SK-N-SH (cell line): ENCODE data around the gene PPP1R14C. TPM values are rescaled to one million over a fixed set of nuclear protein-coding genes. Genes with fewer than 3 reads are reported as not detected.

ENCODE experiments used
- CTCF ChIA-PET: fragments of 300-600, 350-600 bp; formaldehyde crosslinking; extraction: SDS; loops from one replicate; lab custom pipeline; 2021; lab: Yijun Ruan, JAX
- POLR2A ChIA-PET: fragments of 350-600 bp; sonication (Branson Sonifier 250); formaldehyde crosslinking; extraction: SDS; loops from one replicate; lab custom pipeline; 2020; ENCODE audit warnings: antibody characterized with exemption, inconsistent platforms; lab: Yijun Ruan, JAX
- DNase-seq: peaks from one replicate; pipeline ENCODE4 v3.0.0; 2012
- H2AFZ ChIP-seq: fragments of 200-600 bp; sonication (generic); 2 replicates; pipeline ENCODE4 v1.8.1; 2016; ENCODE audit warnings: antibody characterized with exemption, mild to moderate bottlenecking, low read depth
- H3F3A ChIP-seq: fragments of 200-600 bp; sonication (generic); replicated peaks from 2 replicates; pipeline ENCODE3; 2016; ENCODE audit warnings: antibody characterized with exemption, mild to moderate bottlenecking; ENCODE audit not compliant: insufficient read depth
- H3K27ac ChIP-seq, 2 experiments: fragments of 200-500 bp in 1 of 2; fragments of 200-600 bp in 1 of 2; sonication (Bioruptor generic) in 1 of 2; sonication (generic), shearing (Covaris generic) in 1 of 2; 2 replicates each; pipeline versions ENCODE4 v1.5.1 to v1.6.1; 2014 to 2016; ENCODE audit warnings: low read depth in 2 of 2, inconsistent platforms in 1 of 2, low read length in 1 of 2, mild to moderate bottlenecking in 1 of 2, mixed read lengths in 1 of 2
- H3K27me3 ChIP-seq: fragments of 200-600 bp; sonication (generic), shearing (Covaris generic); 2 replicates; pipeline ENCODE4 v1.6.1; 2016; ENCODE audit warnings: mixed run types; ENCODE audit not compliant: insufficient read depth
- H3K36me3 ChIP-seq, 2 experiments: fragments of 200-500 bp in 1 of 2; fragments of 200-600 bp in 1 of 2; sonication (Bioruptor generic) in 1 of 2; sonication (generic) in 1 of 2; replicated peaks in 1 of 2; 2 replicates each; pipeline versions ENCODE3 to v1.5.1; 2014 to 2016; ENCODE audit warnings: low read length in 1 of 2, mild to moderate bottlenecking in 1 of 2; ENCODE audit not compliant: insufficient read depth in 2 of 2, control insufficient read depth in 1 of 2
- H3K4me1 ChIP-seq, 2 experiments: fragments of 200-500 bp in 1 of 2; fragments of 200-600 bp in 1 of 2; sonication (Bioruptor generic) in 1 of 2; sonication (generic), shearing (Covaris generic) in 1 of 2; 2 replicates each; pipeline versions ENCODE4 v1.5.1 to v1.6.1; 2014 to 2016; ENCODE audit warnings: low read depth in 1 of 2, low read length in 1 of 2, mixed run types in 1 of 2; ENCODE audit not compliant: insufficient read depth in 2 of 2, control insufficient read depth in 1 of 2
- H3K4me2 ChIP-seq: fragments of 200-600 bp; sonication (generic), shearing (Covaris generic); 2 replicates; pipeline ENCODE4 v1.6.1; 2017; ENCODE audit warnings: mixed run types
- H3K4me3 ChIP-seq, 2 experiments: fragments of 200-500 bp in 1 of 2; fragments of 200-600 bp in 1 of 2; sonication (Bioruptor generic) in 1 of 2; sonication (generic), shearing (Covaris generic) in 1 of 2; 2 replicates each; pipeline versions ENCODE4 v1.5.1 to v1.8.1; 2014 to 2016; ENCODE audit warnings: low read depth in 2 of 2, inconsistent platforms in 1 of 2, low read length in 1 of 2, mild to moderate bottlenecking in 1 of 2, mixed read lengths in 1 of 2, moderate library complexity in 1 of 2
- H3K79me2 ChIP-seq: fragments of 200-600 bp; sonication (generic); 2 replicates; pipeline ENCODE4 v1.8.1; 2017; ENCODE audit warnings: mild to moderate bottlenecking; ENCODE audit not compliant: insufficient read depth
- H3K9ac ChIP-seq: fragments of 200-600 bp; sonication (generic); 2 replicates; pipeline ENCODE4 v1.6.1; 2017; ENCODE audit warnings: mixed run types
- H3K9me2 ChIP-seq: fragments of 200-600 bp; sonication (generic); 2 replicates; pipeline ENCODE4 v1.6.1; 2017; ENCODE audit warnings: mixed run types
- H3K9me3 ChIP-seq: fragments of 200-600 bp; sonication (generic); 2 replicates; pipeline ENCODE4 v1.6.1; 2017; ENCODE audit warnings: mixed run types, mild to moderate bottlenecking, moderate library complexity
- H4K20me1 ChIP-seq: fragments of 200-600 bp; sonication (generic); 2 replicates; pipeline ENCODE4 v1.6.1; 2017; ENCODE audit warnings: mild to moderate bottlenecking, mixed run types; ENCODE audit not compliant: insufficient read depth
- CHD2 ChIP-seq: fragments of 150-350 bp; IDR thresholded peaks from 2 replicates; pipeline ENCODE4 v1.6.1; 2018; ENCODE audit warnings: low read length; ENCODE audit not compliant: partially characterized antibody
- EP300 ChIP-seq, 2 experiments: IDR thresholded peaks; 2 replicates each; pipeline versions ENCODE4 v1.4.0 to v1.6.1; 2012; ENCODE audit warnings: borderline replicate concordance in 1 of 2, low read depth in 1 of 2, low read length in 1 of 2
- EZH2phosphoT487 ChIP-seq: fragments of 200-600 bp; sonication (generic); IDR thresholded peaks from 2 replicates; pipeline ENCODE4 v1.6.1; 2017; ENCODE audit warnings: low read depth, mixed run types, mild to moderate bottlenecking, antibody characterized with exemption, moderate library complexity, borderline replicate concordance
- FOSL2 ChIP-seq: IDR thresholded peaks from 2 replicates; pipeline ENCODE4 v1.4.0; 2012; ENCODE audit warnings: low read depth, mild to moderate bottlenecking, moderate library complexity, borderline replicate concordance
- JUND ChIP-seq: IDR thresholded peaks from 2 replicates; pipeline ENCODE4 v1.4.0; 2012
- MAX ChIP-seq: IDR thresholded peaks from 2 replicates; pipeline ENCODE4 v1.4.0; 2012; ENCODE audit warnings: low read depth
- MEF2A ChIP-seq: IDR thresholded peaks from 2 replicates; pipeline ENCODE4 v1.4.0; 2012; ENCODE audit warnings: low read depth, borderline replicate concordance
- MXI1 ChIP-seq: IDR thresholded peaks from 2 replicates; pipeline ENCODE4 v1.6.1; 2012; ENCODE audit warnings: mild to moderate bottlenecking, low read depth, low read length, improper control_type of control experiment
- NFIC ChIP-seq: IDR thresholded peaks from 2 replicates; pipeline ENCODE4 v1.4.0; 2012; ENCODE audit warnings: borderline replicate concordance
- NRF1 ChIP-seq: IDR thresholded peaks from 2 replicates; pipeline ENCODE4 v1.6.1; 2012; ENCODE audit warnings: low read depth, mild to moderate bottlenecking, low read length
- PBX3 ChIP-seq: IDR thresholded peaks from 2 replicates; pipeline ENCODE4; 2012
- POLR2AphosphoS5 ChIP-seq: IDR thresholded peaks from 2 replicates; pipeline ENCODE4 v1.6.1; 2012; ENCODE audit warnings: low read depth, low read length
- RAD21 ChIP-seq: IDR thresholded peaks from 2 replicates; pipeline ENCODE4 v1.6.1; 2012; ENCODE audit warnings: mild to moderate bottlenecking, low read length
- RCOR1 ChIP-seq: fragments of 150-350 bp; IDR thresholded peaks from 2 replicates; pipeline ENCODE4 v1.6.1; 2017; ENCODE audit warnings: antibody characterized with exemption, low read length
- REST ChIP-seq: IDR thresholded peaks from 2 replicates; pipeline ENCODE4 v1.6.1; 2012; ENCODE audit warnings: mild to moderate bottlenecking, low read depth, low read length, moderate library complexity
- SMC3 ChIP-seq: IDR thresholded peaks from 2 replicates; pipeline ENCODE4 v1.6.1; 2012; ENCODE audit warnings: low read depth, low read length, improper control_type of control experiment
- TCF12 ChIP-seq: IDR thresholded peaks from 2 replicates; pipeline ENCODE4 v1.4.0; 2012
- YY1 ChIP-seq: IDR thresholded peaks from 2 replicates; pipeline ENCODE4 v1.4.0; 2012; ENCODE audit warnings: low read depth, mild to moderate bottlenecking
- ZBTB33 ChIP-seq: IDR thresholded peaks from 2 replicates; pipeline ENCODE4 v1.4.0; 2012; ENCODE audit warnings: low read depth, borderline replicate concordance
- polyA plus RNA-seq, 3 experiments: library from polyadenylated mRNA; depleted of rRNA; stranded (reverse); fragments of >200 nt; gene quantifications; 2 replicates each; pipeline ENCODE4 v1.2.3, GENCODE V29; 2012
- TF ChIP-seq, protein P1 (sequence below): fragments of 200-600 bp; sonication (generic); IDR thresholded peaks from 2 replicates; pipeline ENCODE4 v1.6.1; 2017; ENCODE audit warnings: antibody characterized with exemption, mild to moderate bottlenecking, moderate library complexity

The PPP1R14C gene
- polyA plus RNA-seq, 1 of the 3 experiments (the other 2 are of a cell fraction): not detected

DNA sequence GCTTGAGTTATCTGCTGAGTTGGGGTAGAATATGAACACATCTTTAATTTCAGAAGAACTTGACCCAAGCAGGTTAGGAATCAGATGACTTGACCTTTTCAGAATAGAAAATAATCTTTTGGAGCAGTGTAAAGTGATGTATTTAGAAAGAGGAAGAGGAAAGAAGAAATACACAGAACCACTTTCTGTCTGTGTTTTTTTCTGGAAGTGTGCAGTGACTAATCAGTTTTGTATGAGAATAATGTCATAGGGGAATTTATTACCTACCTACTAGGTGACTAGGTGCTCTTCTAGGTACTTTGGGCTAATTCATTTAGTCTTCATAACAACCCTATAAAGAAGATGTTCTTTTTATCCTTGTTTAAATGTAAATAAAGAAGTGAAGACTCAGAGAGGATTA lies 3.0 kb downstream of the PPP1R14C start:
- H3K4me1 ChIP-seq: no peaks in the 10 kb centered on the region
- H3F3A ChIP-seq: no peaks in the 10 kb centered on the region
- ChIA-PET CTCF (interaction anchor here (1.3 kb wide), 1 partner anchor 10 kb away, joined by 4 read pairs; no protein-coding TSS in a partner anchor), POLR2A (no interaction called here)
- H4K20me1 ChIP-seq: no peaks in the 10 kb centered on the region
- H3K9ac ChIP-seq: no peak overlapping the region
- TF ChIP-seq MAX: no peak
- TF ChIP-seq RAD21: no peak
- TF ChIP-seq YY1: no peak
- TF ChIP-seq TCF12: no peak
- TF ChIP-seq NFIC: no peak
- no peak for TF ChIP-seq MXI1
- no peak for TF ChIP-seq NRF1
- TF ChIP-seq FOSL2: no peak
- no peak for TF ChIP-seq ZBTB33
- no peak for TF ChIP-seq PBX3
- no peak for TF ChIP-seq REST
- no peak for TF ChIP-seq EP300 (IDR thresholded peaks at IDR 0.05; ENCODE audit: borderline replicate concordance in 1 of 2, low read depth in 1 of 2, low read length in 1 of 2)
- no peak for TF ChIP-seq POLR2AphosphoS5
- TF ChIP-seq SMC3: no peak
- no peak for TF ChIP-seq RCOR1
- TF ChIP-seq CHD2: no peak
- TF ChIP-seq, protein P1, sequence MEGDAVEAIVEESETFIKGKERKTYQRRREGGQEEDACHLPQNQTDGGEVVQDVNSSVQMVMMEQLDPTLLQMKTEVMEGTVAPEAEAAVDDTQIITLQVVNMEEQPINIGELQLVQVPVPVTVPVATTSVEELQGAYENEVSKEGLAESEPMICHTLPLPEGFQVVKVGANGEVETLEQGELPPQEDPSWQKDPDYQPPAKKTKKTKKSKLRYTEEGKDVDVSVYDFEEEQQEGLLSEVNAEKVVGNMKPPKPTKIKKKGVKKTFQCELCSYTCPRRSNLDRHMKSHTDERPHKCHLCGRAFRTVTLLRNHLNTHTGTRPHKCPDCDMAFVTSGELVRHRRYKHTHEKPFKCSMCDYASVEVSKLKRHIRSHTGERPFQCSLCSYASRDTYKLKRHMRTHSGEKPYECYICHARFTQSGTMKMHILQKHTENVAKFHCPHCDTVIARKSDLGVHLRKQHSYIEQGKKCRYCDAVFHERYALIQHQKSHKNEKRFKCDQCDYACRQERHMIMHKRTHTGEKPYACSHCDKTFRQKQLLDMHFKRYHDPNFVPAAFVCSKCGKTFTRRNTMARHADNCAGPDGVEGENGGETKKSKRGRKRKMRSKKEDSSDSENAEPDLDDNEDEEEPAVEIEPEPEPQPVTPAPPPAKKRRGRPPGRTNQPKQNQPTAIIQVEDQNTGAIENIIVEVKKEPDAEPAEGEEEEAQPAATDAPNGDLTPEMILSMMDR: no peak
- TF ChIP-seq MEF2A: no peak
- no peak for TF ChIP-seq JUND
- TF ChIP-seq EZH2phosphoT487: no peak
- no peak for DNase-seq
- no peaks in the 10 kb centered on the region for H3K79me2 ChIP-seq
- no peaks in the 10 kb centered on the region for H3K36me3 ChIP-seq
- no peak overlapping the region for H2AFZ ChIP-seq
- no peak overlapping the region for H3K4me2 ChIP-seq
- no peak overlapping the region for H3K27ac ChIP-seq
- H3K9me2 ChIP-seq: no peaks in the 10 kb centered on the region
- no peaks in the 10 kb centered on the region for H3K9me3 ChIP-seq
- H3K4me3 ChIP-seq: no peak overlapping the region
- H3K27me3 ChIP-seq: peaks cover 29% of the 10 kb centered on the region
